Liver (tissue), 3 donors: ENCODE data around the gene PREP.

Experiments used
- FOXA1 ChIP-seq: IDR thresholded peaks from 2 replicates; pipeline ENCODE4 v1.6.1; 2016; ENCODE audit warnings: antibody characterized with exemption
- HNF4A ChIP-seq, 2 donors: conservative IDR thresholded peaks; 2 replicates each; pipeline ENCODE4 v1.6.1; 2016; ENCODE audit warnings: antibody characterized with exemption in 2 of 2, mild to moderate bottlenecking in 2 of 2
- JUND ChIP-seq, 2 donors: IDR thresholded peaks; 2 replicates each; pipeline ENCODE4 v1.6.1; 2016; ENCODE audit warnings: antibody characterized with exemption in 2 of 2
- RAD21 ChIP-seq, 2 donors: IDR thresholded peaks; 2 replicates each; pipeline ENCODE4 v1.6.1; 2016; ENCODE audit warnings: antibody characterized with exemption in 2 of 2, mild to moderate bottlenecking in 2 of 2
- SP1 ChIP-seq: IDR thresholded peaks from 2 replicates; pipeline ENCODE4 v1.6.1; 2018; ENCODE audit warnings: antibody characterized with exemption, mild to moderate bottlenecking
- TAF1 ChIP-seq: conservative IDR thresholded peaks from 2 replicates; pipeline ENCODE4 v1.6.1; 2016; ENCODE audit warnings: antibody characterized with exemption, mild to moderate bottlenecking
- TF ChIP-seq, protein P1 (sequence below): fragments of 150-350 bp; IDR thresholded peaks from 2 replicates; pipeline ENCODE4 v1.5.1; 2017; ENCODE audit warnings: improper control_type of control experiment, low read depth, low read length; ENCODE audit not compliant: missing input control
- TF ChIP-seq, protein P2 (sequence below): IDR thresholded peaks from 2 replicates; pipeline ENCODE4 v1.6.1; 2016; ENCODE audit warnings: antibody characterized with exemption
- TF ChIP-seq, protein P3 (sequence below): IDR thresholded peaks from 2 replicates; pipeline ENCODE4 v1.6.1; 2016; ENCODE audit warnings: antibody characterized with exemption, mild to moderate bottlenecking
- donor health status: healthy.
- donor health status: healthy.

DNA sequence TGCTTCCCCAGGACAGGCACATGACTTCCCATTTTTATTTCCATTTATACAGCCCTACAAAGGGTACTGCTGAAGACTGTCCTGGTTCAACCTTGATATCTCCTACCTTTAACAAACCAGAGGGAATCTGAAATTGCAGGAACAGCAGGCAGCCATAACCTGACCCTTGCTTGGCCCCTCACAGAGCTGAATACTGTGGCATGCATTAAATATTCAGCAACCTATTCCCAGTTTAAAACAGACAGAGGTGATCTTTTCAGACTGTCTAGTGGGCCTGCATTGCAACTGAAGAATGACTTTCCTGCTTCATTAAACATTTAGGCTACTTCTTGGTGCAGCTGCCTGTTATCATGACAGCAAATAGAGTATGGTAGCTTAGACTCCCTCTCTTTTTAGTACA lies 146.3 kb downstream of the PREP start:
- TF ChIP-seq, protein P1, sequence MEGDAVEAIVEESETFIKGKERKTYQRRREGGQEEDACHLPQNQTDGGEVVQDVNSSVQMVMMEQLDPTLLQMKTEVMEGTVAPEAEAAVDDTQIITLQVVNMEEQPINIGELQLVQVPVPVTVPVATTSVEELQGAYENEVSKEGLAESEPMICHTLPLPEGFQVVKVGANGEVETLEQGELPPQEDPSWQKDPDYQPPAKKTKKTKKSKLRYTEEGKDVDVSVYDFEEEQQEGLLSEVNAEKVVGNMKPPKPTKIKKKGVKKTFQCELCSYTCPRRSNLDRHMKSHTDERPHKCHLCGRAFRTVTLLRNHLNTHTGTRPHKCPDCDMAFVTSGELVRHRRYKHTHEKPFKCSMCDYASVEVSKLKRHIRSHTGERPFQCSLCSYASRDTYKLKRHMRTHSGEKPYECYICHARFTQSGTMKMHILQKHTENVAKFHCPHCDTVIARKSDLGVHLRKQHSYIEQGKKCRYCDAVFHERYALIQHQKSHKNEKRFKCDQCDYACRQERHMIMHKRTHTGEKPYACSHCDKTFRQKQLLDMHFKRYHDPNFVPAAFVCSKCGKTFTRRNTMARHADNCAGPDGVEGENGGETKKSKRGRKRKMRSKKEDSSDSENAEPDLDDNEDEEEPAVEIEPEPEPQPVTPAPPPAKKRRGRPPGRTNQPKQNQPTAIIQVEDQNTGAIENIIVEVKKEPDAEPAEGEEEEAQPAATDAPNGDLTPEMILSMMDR, result no peak
- no peak for TF ChIP-seq FOXA1
- TF ChIP-seq, protein P2, sequence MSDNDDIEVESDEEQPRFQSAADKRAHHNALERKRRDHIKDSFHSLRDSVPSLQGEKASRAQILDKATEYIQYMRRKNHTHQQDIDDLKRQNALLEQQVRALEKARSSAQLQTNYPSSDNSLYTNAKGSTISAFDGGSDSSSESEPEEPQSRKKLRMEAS, result no peak
- TF ChIP-seq RAD21 (IDR thresholded peaks at IDR 0.05), result no peak
- TF ChIP-seq TAF1, result no peak
- TF ChIP-seq, protein P3, sequence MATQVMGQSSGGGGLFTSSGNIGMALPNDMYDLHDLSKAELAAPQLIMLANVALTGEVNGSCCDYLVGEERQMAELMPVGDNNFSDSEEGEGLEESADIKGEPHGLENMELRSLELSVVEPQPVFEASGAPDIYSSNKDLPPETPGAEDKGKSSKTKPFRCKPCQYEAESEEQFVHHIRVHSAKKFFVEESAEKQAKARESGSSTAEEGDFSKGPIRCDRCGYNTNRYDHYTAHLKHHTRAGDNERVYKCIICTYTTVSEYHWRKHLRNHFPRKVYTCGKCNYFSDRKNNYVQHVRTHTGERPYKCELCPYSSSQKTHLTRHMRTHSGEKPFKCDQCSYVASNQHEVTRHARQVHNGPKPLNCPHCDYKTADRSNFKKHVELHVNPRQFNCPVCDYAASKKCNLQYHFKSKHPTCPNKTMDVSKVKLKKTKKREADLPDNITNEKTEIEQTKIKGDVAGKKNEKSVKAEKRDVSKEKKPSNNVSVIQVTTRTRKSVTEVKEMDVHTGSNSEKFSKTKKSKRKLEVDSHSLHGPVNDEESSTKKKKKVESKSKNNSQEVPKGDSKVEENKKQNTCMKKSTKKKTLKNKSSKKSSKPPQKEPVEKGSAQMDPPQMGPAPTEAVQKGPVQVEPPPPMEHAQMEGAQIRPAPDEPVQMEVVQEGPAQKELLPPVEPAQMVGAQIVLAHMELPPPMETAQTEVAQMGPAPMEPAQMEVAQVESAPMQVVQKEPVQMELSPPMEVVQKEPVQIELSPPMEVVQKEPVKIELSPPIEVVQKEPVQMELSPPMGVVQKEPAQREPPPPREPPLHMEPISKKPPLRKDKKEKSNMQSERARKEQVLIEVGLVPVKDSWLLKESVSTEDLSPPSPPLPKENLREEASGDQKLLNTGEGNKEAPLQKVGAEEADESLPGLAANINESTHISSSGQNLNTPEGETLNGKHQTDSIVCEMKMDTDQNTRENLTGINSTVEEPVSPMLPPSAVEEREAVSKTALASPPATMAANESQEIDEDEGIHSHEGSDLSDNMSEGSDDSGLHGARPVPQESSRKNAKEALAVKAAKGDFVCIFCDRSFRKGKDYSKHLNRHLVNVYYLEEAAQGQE, result no peak
- no peak for TF ChIP-seq JUND (IDR thresholded peaks at IDR 0.05)
- no peak for TF ChIP-seq HNF4A (conservative IDR thresholded peaks at IDR 0.05)
- no peak for TF ChIP-seq SP1
